HEK293T (cell line): ENCODE measurements around the gene CTAG1A.

Experiments used
- ARNT ChIP-seq: fragments of 450-650 bp; IDR thresholded peaks from 2 replicates; pipeline ENCODE4 v1.6.1; 2017; ENCODE audit warnings: mild to moderate bottlenecking
- CTBP1 ChIP-seq: fragments of 450-650 bp; IDR thresholded peaks from 2 replicates; pipeline ENCODE4 v1.6.1; 2016; ENCODE audit warnings: borderline replicate concordance
- ELF4 ChIP-seq: fragments of 450-650 bp; IDR thresholded peaks from 2 replicates; pipeline ENCODE4 v1.6.1; 2017; ENCODE audit warnings: antibody characterized with exemption
- FOXA1 ChIP-seq: fragments of 450-650 bp; IDR thresholded peaks from 2 replicates; pipeline ENCODE4 v1.6.1; 2016; ENCODE audit warnings: mild to moderate bottlenecking
- FOXM1 ChIP-seq: fragments of 450-650 bp; IDR thresholded peaks from 2 replicates; pipeline ENCODE4 v1.6.1; 2017; ENCODE audit warnings: mild to moderate bottlenecking, borderline replicate concordance
- HDGF ChIP-seq: fragments of 450-650 bp; IDR thresholded peaks from 2 replicates; pipeline ENCODE4 v1.6.1; 2017; ENCODE audit warnings: antibody characterized with exemption, borderline replicate concordance
- NFRKB ChIP-seq: fragments of 450-650 bp; IDR thresholded peaks from 2 replicates; pipeline ENCODE4 v1.6.1; 2016; ENCODE audit warnings: mild to moderate bottlenecking, moderate library complexity
- SP1 ChIP-seq: fragments of 450-650 bp; IDR thresholded peaks from 2 replicates; pipeline ENCODE4 v1.6.1; 2017
- TARDBP ChIP-seq: fragments of 450-650 bp; IDR thresholded peaks from 2 replicates; pipeline ENCODE4 v1.6.1; 2016
- ZNF384 ChIP-seq: fragments of 450-650 bp; IDR thresholded peaks from 2 replicates; pipeline ENCODE4 v1.6.1; 2016

GRCh38 chrX:154607370-154607769 is 22.4 kb downstream of the CTAG1A start:
- no peak for TF ChIP-seq TARDBP
- no peak for TF ChIP-seq FOXM1
- no peak for TF ChIP-seq HDGF
- no peak for TF ChIP-seq ZNF384
- TF ChIP-seq CTBP1: no peak
- TF ChIP-seq NFRKB: no peak
- TF ChIP-seq ARNT: no peak
- no peak for TF ChIP-seq SP1
- TF ChIP-seq FOXA1: no peak
- no peak for TF ChIP-seq ELF4
